MG63 (cell line): ENCODE results near the gene CD6. TPM values are rescaled to one million over a fixed set of nuclear protein-coding genes. Genes with fewer than 3 reads are reported as not detected.

ENCODE experiments used
- DNase-seq: peaks from one replicate; pipeline ENCODE4 v3.0.0-alpha.2; 2020
- H3K27me3 ChIP-seq: fragments of 250-450 bp; sonication (Bioruptor Pico); 2 replicates; pipeline ENCODE4 v1.5.1; 2020; ENCODE audit warnings: mild to moderate bottlenecking, moderate library complexity
- H3K36me3 ChIP-seq: fragments of 250-450 bp; sonication (Bioruptor Pico); 2 replicates; pipeline ENCODE4 v1.5.1; 2020; ENCODE audit warnings: mild to moderate bottlenecking, moderate library complexity
- H3K4me3 ChIP-seq: fragments of 250-450 bp; sonication (Bioruptor Pico); 2 replicates; pipeline ENCODE4 v1.5.1; 2020; ENCODE audit warnings: mild to moderate bottlenecking, moderate library complexity
- H3K9me3 ChIP-seq: fragments of 250-450 bp; sonication (Bioruptor Pico); 2 replicates; pipeline ENCODE4 v1.5.1; 2020; ENCODE audit warnings: mild to moderate bottlenecking, moderate library complexity
- total RNA-seq: library from RNA; depleted of rRNA; stranded (reverse); fragments of >200 nt; shearing (Covaris generic); gene quantifications from 2 replicates; pipeline ENCODE4 v1.2.3, GENCODE V29; 2014; ENCODE audit warnings: low replicate concordance

Gene CD6
- total RNA-seq, 1 experiment from 2014 or later: not detected

- Histone ChIP-seq H3K9me3 (no peaks in the 10 kb centered on the region), H3K4me3 (no peak overlapping the region), H3K27me3 (no peaks in the 10 kb centered on the region), H3K36me3 (no peaks in the 10 kb centered on the region)
- no peak for DNase-seq
Measured at GRCh38 chr11:61009392-61010275, 38.2 kb downstream of the CD6 start.

- no peaks in the 10 kb centered on the region for H3K9me3 ChIP-seq
- no peak for DNase-seq
- H3K27me3 ChIP-seq: no peaks in the 10 kb centered on the region
Measured at GRCh38 chr11:61010466-61011228, 39.2 kb downstream of the CD6 start.

GRCh38 chr11:61011229-61011870, 39.9 kb downstream of the CD6 start:
- Histone ChIP-seq H3K4me3 (no peak overlapping the region), H3K27me3 (no peaks in the 10 kb centered on the region), H3K36me3 (no peaks in the 10 kb centered on the region), H3K9me3 (no peaks in the 10 kb centered on the region)
- DNase-seq: no peak

More at GRCh38 chr11:61010466-61011228, 39.2 kb downstream of the CD6 start:
- Histone ChIP-seq H3K4me3 (no peak overlapping the region), H3K36me3 (no peaks in the 10 kb centered on the region)

- Histone ChIP-seq H3K27me3 (no peaks in the 10 kb centered on the region), H3K9me3 (no peaks in the 10 kb centered on the region), H3K36me3 (no peaks in the 10 kb centered on the region), H3K4me3 (no peak overlapping the region)
- no peak for DNase-seq
Measured at GRCh38 chr11:61011950-61012736, 40.7 kb downstream of the CD6 start.

- DNase-seq: no peak
- no peak overlapping the region for H3K4me3 ChIP-seq
- no peaks in the 10 kb centered on the region for H3K9me3 ChIP-seq
- H3K27me3 ChIP-seq: no peaks in the 10 kb centered on the region
- H3K36me3 ChIP-seq: no peaks in the 10 kb centered on the region
Measured at GRCh38 chr11:61012737-61013215, 41.3 kb downstream of the CD6 start.

- no peak for DNase-seq
- H3K36me3 ChIP-seq: no peaks in the 10 kb centered on the region
- H3K27me3 ChIP-seq: no peaks in the 10 kb centered on the region
- no peaks in the 10 kb centered on the region for H3K9me3 ChIP-seq
- no peak overlapping the region for H3K4me3 ChIP-seq
Measured at GRCh38 chr11:61018059-61018458, 46.6 kb downstream of the CD6 start.

- no peak for DNase-seq
- Histone ChIP-seq H3K9me3 (no peaks in the 10 kb centered on the region), H3K4me3 (no peak overlapping the region), H3K27me3 (no peaks in the 10 kb centered on the region), H3K36me3 (no peaks in the 10 kb centered on the region)
Measured at GRCh38 chr11:61019037-61019831, 47.8 kb downstream of the CD6 start.

GRCh38 chr11:61019832-61020405, 48.4 kb downstream of the CD6 start:
- no peak for DNase-seq
- Histone ChIP-seq H3K4me3 (no peak overlapping the region), H3K36me3 (no peaks in the 10 kb centered on the region), H3K27me3 (no peaks in the 10 kb centered on the region), H3K9me3 (no peaks in the 10 kb centered on the region)

- no peaks in the 10 kb centered on the region for H3K36me3 ChIP-seq
- no peak overlapping the region for H3K4me3 ChIP-seq
- no peaks in the 10 kb centered on the region for H3K27me3 ChIP-seq
- H3K9me3 ChIP-seq: no peaks in the 10 kb centered on the region
- DNase-seq: no peak
Measured at GRCh38 chr11:61020551-61021235, 49.2 kb downstream of the CD6 start.

GRCh38 chr11:61021661-61022212, 50.3 kb downstream of the CD6 start:
- Histone ChIP-seq H3K27me3 (no peaks in the 10 kb centered on the region), H3K36me3 (no peaks in the 10 kb centered on the region), H3K4me3 (no peak overlapping the region), H3K9me3 (no peaks in the 10 kb centered on the region)
- DNase-seq: no peak

- no peak overlapping the region for H3K4me3 ChIP-seq
- H3K27me3 ChIP-seq: no peaks in the 10 kb centered on the region
- H3K9me3 ChIP-seq: no peaks in the 10 kb centered on the region
- H3K36me3 ChIP-seq: no peaks in the 10 kb centered on the region
- no peak for DNase-seq
Measured at GRCh38 chr11:61022311-61023085, 51.0 kb downstream of the CD6 start.

GRCh38 chr11:61023086-61023965, 51.8 kb downstream of the CD6 start:
- no peaks in the 10 kb centered on the region for H3K27me3 ChIP-seq
- no peak overlapping the region for H3K4me3 ChIP-seq
- no peaks in the 10 kb centered on the region for H3K36me3 ChIP-seq
- no peak for DNase-seq
- no peaks in the 10 kb centered on the region for H3K9me3 ChIP-seq

- H3K4me3 ChIP-seq: no peak overlapping the region
- no peaks in the 10 kb centered on the region for H3K27me3 ChIP-seq
- DNase-seq: no peak
Measured at GRCh38 chr11:61023966-61024295, 52.5 kb downstream of the CD6 start.

More at GRCh38 chr11:61023966-61024295, 52.5 kb downstream of the CD6 start:
- no peaks in the 10 kb centered on the region for H3K36me3 ChIP-seq
- no peaks in the 10 kb centered on the region for H3K9me3 ChIP-seq
